Common myeloid progenitor, CD34-positive (primary cell): ENCODE measurements around the gene EMILIN2.
A peak's percentile ranks its signal among the peaks of the same experiment; 100 is the strongest.

Experiments
- CTCF ChIA-PET: fragments of 350-600 bp; sonication (Branson Sonifier 250); formaldehyde crosslinking; loops from one replicate; lab custom pipeline; 2021; ENCODE audit warnings: antibody characterized with exemption; lab: Charles Lee
- POLR2A ChIA-PET: fragments of 350-600 bp; sonication (Branson Sonifier 250); formaldehyde crosslinking; loops from one replicate; lab custom pipeline; 2021; ENCODE audit warnings: antibody characterized with exemption; lab: Charles Lee
- DNase-seq, 3 donors: peaks; one replicate each; pipeline versions ENCODE4 v3.0.0 to v3.0.0-alpha.2; 2013
- H3K27ac ChIP-seq, 2 experiments: 1 replicate in 1 of 2; 2 replicates in 1 of 2; pipeline ENCODE4 v1.7.0; 2013; ENCODE audit warnings: inconsistent platforms in 2 of 2, low read length in 2 of 2, mild to moderate bottlenecking in 2 of 2, low read depth in 1 of 2, moderate library complexity in 1 of 2; ENCODE audit not compliant: severe bottlenecking in 2 of 2, insufficient read depth in 1 of 2, poor library complexity in 1 of 2
- H3K27me3 ChIP-seq, 5 experiments: replicated peaks in 2 of 5; 1 replicate in 3 of 5; 2 replicates in 2 of 5; pipeline versions ENCODE4 v1.6.1 to v1.7.0; 2013; ENCODE audit warnings: low read length in 4 of 5, mild to moderate bottlenecking in 2 of 5, moderate library complexity in 2 of 5, inconsistent platforms in 1 of 5; ENCODE audit not compliant: insufficient read depth in 5 of 5, control insufficient read depth in 4 of 5
- H3K36me3 ChIP-seq, 4 experiments: 1 replicate in 2 of 4; 2 replicates in 2 of 4; pipeline versions ENCODE4 v1.6.1 to v1.7.0; 2013; ENCODE audit warnings: low read length in 3 of 4, control low read depth in 1 of 4, mild to moderate bottlenecking in 1 of 4; ENCODE audit not compliant: control insufficient read depth in 4 of 4, insufficient read depth in 4 of 4
- H3K4me1 ChIP-seq, 4 experiments: 1 replicate in 3 of 4; 2 replicates in 1 of 4; pipeline versions ENCODE4 v1.6.1 to v1.7.1; 2013; ENCODE audit warnings: low read length in 3 of 4, mild to moderate bottlenecking in 3 of 4, control low read depth in 1 of 4, inconsistent platforms in 1 of 4, moderate library complexity in 1 of 4; ENCODE audit not compliant: control insufficient read depth in 4 of 4, insufficient read depth in 4 of 4; ENCODE audit errors: control extremely low read depth in 1 of 4
- H3K4me3 ChIP-seq, 7 experiments: 1 replicate in 4 of 7; 2 replicates in 3 of 7; pipeline versions ENCODE4 v1.5.1 to v1.7.0; 2013; ENCODE audit warnings: mild to moderate bottlenecking in 7 of 7, low read length in 6 of 7, moderate library complexity in 6 of 7, inconsistent platforms in 2 of 7, low read depth in 2 of 7, control low read depth in 1 of 7; ENCODE audit not compliant: insufficient read depth in 4 of 7, control insufficient read depth in 1 of 7; ENCODE audit errors: extremely low read depth in 1 of 7
- H3K9me3 ChIP-seq, 5 experiments: 1 replicate in 4 of 5; 2 replicates in 1 of 5; pipeline versions ENCODE4 v1.6.1 to v1.7.1; 2013; ENCODE audit warnings: low read length in 4 of 5, mild to moderate bottlenecking in 2 of 5, inconsistent platforms in 1 of 5, low read depth in 1 of 5, moderate library complexity in 1 of 5; ENCODE audit not compliant: control insufficient read depth in 4 of 5, insufficient read depth in 2 of 5; ENCODE audit errors: control extremely low read depth in 1 of 5
- WGBS: methylation state at CpG from one replicate; pipeline ENCODE4 v1.1.5; 2013; ENCODE audit not compliant: insufficient coverage; 5-methylcytosine and 5-hydroxymethylcytosine counted together

Gene EMILIN2

GRCh38 chr18:2891526-2892431, 45.0 kb downstream of the EMILIN2 start:
- WGBS = 92% methylated on average over 17 of the region's 20 CpGs
- Histone ChIP-seq H3K4me3 (no peak overlapping the region), H3K9me3 (peaks cover 0 to 10% (median 0%) of the 10 kb centered on the region in 5 experiments), H3K4me1 (peaks cover 0 to 8% (median 5%) of the 10 kb centered on the region in 4 experiments), H3K36me3 (peaks cover 0 to 8% (median 3%) of the 10 kb centered on the region in 4 experiments), H3K27me3 (no peaks in the 10 kb centered on the region), H3K27ac (no peak overlapping the region)
- POLR2A ChIA-PET = no interaction called here
- CTCF ChIA-PET = interaction anchor here (1.4 kb wide), 1 partner anchor 45 kb away, joined by 3 read pairs; the partner anchor contains the start of gene EMILIN2
- no peak for DNase-seq

GRCh38 chr18:2893056-2893455, 46.2 kb downstream of the EMILIN2 start:
- Histone ChIP-seq H3K27ac (no peak overlapping the region), H3K27me3 (no peaks in the 10 kb centered on the region), H3K9me3 (peaks cover 0 to 5% (median 0%) of the 10 kb centered on the region in 5 experiments), H3K36me3 (peaks cover 0 to 6% (median 3%) of the 10 kb centered on the region in 4 experiments), H3K4me1 (peaks cover 0 to 17% (median 4%) of the 10 kb centered on the region in 4 experiments), H3K4me3 (no peak overlapping the region)
- ChIA-PET CTCF (interaction anchor here (1.4 kb wide), 1 partner anchor 46 kb away, joined by 3 read pairs; the partner anchor contains the start of gene EMILIN2), POLR2A (no interaction called here)
- DNase-seq = no peak
- 85% methylated on average over 3 of the region's 4 CpGs for WGBS

- Histone ChIP-seq H3K27ac (no peak overlapping the region), H3K4me1 (peaks cover 0 to 22% (median 9%) of the 10 kb centered on the region in 4 experiments), H3K36me3 (peaks cover 0 to 6% (median 3%) of the 10 kb centered on the region in 4 experiments), H3K4me3 (no peak overlapping the region), H3K27me3 (no peaks in the 10 kb centered on the region), H3K9me3 (peaks cover 0 to 5% (median 0%) of the 10 kb centered on the region in 5 experiments)
- POLR2A ChIA-PET = no interaction called here
- 92% methylated on average over 5 of the region's 5 CpGs for WGBS
- DNase-seq = no peak
- CTCF ChIA-PET = interaction anchor here (1.4 kb wide), 1 partner anchor 47 kb away, joined by 5 read pairs; the partner anchor contains the start of gene EMILIN2
These were observed 46.9 kb downstream of the EMILIN2 start for GRCh38 chr18:2893676-2894075.

GRCh38 chr18:2894131-2894840, 47.5 kb downstream of the EMILIN2 start:
- Histone ChIP-seq H3K27ac (no peak overlapping the region), H3K36me3 (peaks cover 0 to 6% (median 3%) of the 10 kb centered on the region in 4 experiments), H3K4me3 (no peak overlapping the region), H3K9me3 (peaks cover 0 to 5% (median 0%) of the 10 kb centered on the region in 5 experiments), H3K27me3 (no peaks in the 10 kb centered on the region), H3K4me1 (peaks cover 0 to 28% (median 11%) of the 10 kb centered on the region in 4 experiments)
- WGBS = 100% methylated on average over 5 of the region's 11 CpGs
- ChIA-PET POLR2A (no interaction called here), CTCF (interaction anchor here (1.2 to 1.6 kb wide), 3 partner anchors 11 to 88 kb away, joined by 3 to 5 read pairs (median 4); partner anchors contain the start of gene EMILIN2)
- DNase-seq = peak in 1 of 3 donors; percentile 31

GRCh38 chr18:2894841-2895370, 48.1 kb downstream of the EMILIN2 start:
- DNase-seq = no peak
- WGBS = 100% methylated on average over 2 of the region's 2 CpGs
- peaks cover 0 to 5% (median 0%) of the 10 kb centered on the region in 5 experiments for H3K9me3 ChIP-seq
- no peak overlapping the region for H3K4me3 ChIP-seq
- H3K27ac ChIP-seq = no peak overlapping the region
- POLR2A ChIA-PET = no interaction called here
- peaks cover 0 to 30% (median 11%) of the 10 kb centered on the region in 4 experiments for H3K4me1 ChIP-seq
- peaks cover 0 to 6% (median 3%) of the 10 kb centered on the region in 4 experiments for H3K36me3 ChIP-seq
- CTCF ChIA-PET = interaction anchor here (1.2 to 1.7 kb wide), 4 partner anchors 11 to 125 kb away, joined by 3 to 5 read pairs (median 4); partner anchors contain the start of gene EMILIN2
- no peaks in the 10 kb centered on the region for H3K27me3 ChIP-seq

GRCh38 chr18:2895391-2895790, 48.6 kb downstream of the EMILIN2 start:
- WGBS = 99% methylated on average over 6 of the region's 7 CpGs
- H3K36me3 ChIP-seq = peaks cover 0 to 6% (median 3%) of the 10 kb centered on the region in 4 experiments
- ChIA-PET POLR2A (no interaction called here), CTCF (interaction anchor here (1.2 to 1.7 kb wide), 3 partner anchors 12 to 126 kb away, joined by 3 to 5 read pairs (median 4); no protein-coding TSS in a partner anchor)
- H3K27ac ChIP-seq = no peak overlapping the region
- no peaks in the 10 kb centered on the region for H3K27me3 ChIP-seq
- H3K4me3 ChIP-seq = no peak overlapping the region
- H3K4me1 ChIP-seq = peaks cover 0 to 30% (median 11%) of the 10 kb centered on the region in 4 experiments
- DNase-seq = no peak
- H3K9me3 ChIP-seq = peaks cover 0 to 5% (median 0%) of the 10 kb centered on the region in 5 experiments
